Kidney epithelial cell (primary cell): Measurements from ENCODE around the gene MORF4L1. TPM values are rescaled to one million over a fixed set of nuclear protein-coding genes. Genes with fewer than 3 reads are reported as not detected.
"Not testable (repeated sequence)": the region's sequence is repeated elsewhere in the genome, so short reads cannot be mapped to it uniquely, and the experiment has no call there.

ENCODE experiments used
- DNase-seq: peaks from one replicate; pipeline ENCODE4 v3.0.0-alpha.2; 2010; ENCODE audit warnings: low read depth
- H3K27me3 ChIP-seq: 2 replicates; pipeline ENCODE4 v1.6.0; 2011; ENCODE audit warnings: low read length; ENCODE audit not compliant: control insufficient read depth, insufficient read depth
- H3K36me3 ChIP-seq: 2 replicates; pipeline ENCODE4 v1.5.1; 2011; ENCODE audit warnings: low read length; ENCODE audit not compliant: control insufficient read depth, insufficient read depth
- H3K4me3 ChIP-seq: 2 replicates; pipeline ENCODE4 v1.5.1; 2011; ENCODE audit warnings: low read depth, mild to moderate bottlenecking, control low read depth, low read length
- total RNA-seq: library from RNA; depleted of rRNA; stranded (reverse); fragments of >200 nt; gene quantifications from 2 replicates; pipeline ENCODE4 v1.2.3, GENCODE V29; 2015
- TF ChIP-seq, protein P1 (sequence below): IDR thresholded peaks from 2 replicates; pipeline ENCODE4 v1.5.1; 2011; ENCODE audit warnings: mild to moderate bottlenecking, moderate library complexity, low read length, control low read depth, inconsistent platforms; ENCODE audit not compliant: insufficient read depth, poor library complexity, severe bottlenecking

The MORF4L1 gene
- total RNA-seq, 1 donor from 2014 or later: 366 TPM

- Histone ChIP-seq H3K4me3 (peak overlapping the region; percentile 100), H3K27me3 (no peaks in the 10 kb centered on the region), H3K36me3 (no peaks in the 10 kb centered on the region)
- DNase-seq: peak; percentile 52
- TF ChIP-seq, protein P1, sequence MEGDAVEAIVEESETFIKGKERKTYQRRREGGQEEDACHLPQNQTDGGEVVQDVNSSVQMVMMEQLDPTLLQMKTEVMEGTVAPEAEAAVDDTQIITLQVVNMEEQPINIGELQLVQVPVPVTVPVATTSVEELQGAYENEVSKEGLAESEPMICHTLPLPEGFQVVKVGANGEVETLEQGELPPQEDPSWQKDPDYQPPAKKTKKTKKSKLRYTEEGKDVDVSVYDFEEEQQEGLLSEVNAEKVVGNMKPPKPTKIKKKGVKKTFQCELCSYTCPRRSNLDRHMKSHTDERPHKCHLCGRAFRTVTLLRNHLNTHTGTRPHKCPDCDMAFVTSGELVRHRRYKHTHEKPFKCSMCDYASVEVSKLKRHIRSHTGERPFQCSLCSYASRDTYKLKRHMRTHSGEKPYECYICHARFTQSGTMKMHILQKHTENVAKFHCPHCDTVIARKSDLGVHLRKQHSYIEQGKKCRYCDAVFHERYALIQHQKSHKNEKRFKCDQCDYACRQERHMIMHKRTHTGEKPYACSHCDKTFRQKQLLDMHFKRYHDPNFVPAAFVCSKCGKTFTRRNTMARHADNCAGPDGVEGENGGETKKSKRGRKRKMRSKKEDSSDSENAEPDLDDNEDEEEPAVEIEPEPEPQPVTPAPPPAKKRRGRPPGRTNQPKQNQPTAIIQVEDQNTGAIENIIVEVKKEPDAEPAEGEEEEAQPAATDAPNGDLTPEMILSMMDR: peak; percentile 45
These were observed 492 bp downstream of the MORF4L1 start for GRCh38 chr15:78872972-78873792.

DNA sequence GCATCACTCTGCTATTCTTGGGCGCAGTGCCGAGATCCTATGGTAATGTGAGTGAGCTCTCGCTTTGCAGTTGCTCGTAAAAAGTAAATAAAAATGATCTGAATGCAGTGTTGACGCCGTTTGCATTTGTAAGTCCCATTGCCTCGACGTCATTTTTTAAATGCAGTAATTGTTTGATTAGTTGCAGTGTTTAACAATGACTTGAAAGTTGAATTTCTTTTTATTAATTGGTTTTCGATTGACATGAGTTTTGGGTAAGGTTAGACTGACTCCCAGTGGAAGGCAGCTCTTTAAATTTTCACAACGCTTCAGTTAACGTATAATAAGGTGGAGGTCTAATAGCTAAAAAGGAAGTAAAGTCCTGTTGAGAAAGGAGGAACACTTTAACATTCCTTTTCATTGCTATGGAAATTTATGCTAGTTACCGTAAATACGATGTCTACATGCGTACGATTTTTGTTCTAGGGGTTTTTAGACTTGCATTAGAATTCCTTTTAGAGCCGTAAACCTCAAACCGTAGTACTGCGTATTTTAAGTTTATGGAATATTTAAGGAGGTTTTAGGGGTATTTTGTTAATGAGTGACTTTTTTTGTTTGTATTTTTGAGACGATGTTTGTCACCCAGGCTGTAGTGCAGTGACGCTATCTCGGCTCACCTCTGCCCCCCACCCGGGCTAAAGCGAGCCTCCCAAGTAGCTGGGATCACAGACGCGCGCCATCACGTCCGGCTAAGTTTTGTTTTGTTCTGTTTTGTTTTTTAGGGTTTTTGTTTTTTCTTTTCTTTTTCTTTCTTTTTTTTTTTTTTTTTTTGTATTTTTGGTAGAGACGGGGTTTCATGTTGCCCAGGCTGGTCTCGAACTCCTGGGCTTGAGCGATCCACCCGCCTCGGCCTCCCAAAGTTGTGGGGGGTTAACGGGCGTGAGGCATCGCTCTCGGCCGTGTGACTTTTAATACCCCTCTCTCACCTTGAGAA lies 1.4 kb downstream of the MORF4L1 start:
- Histone ChIP-seq H3K27me3 (no peaks in the 10 kb centered on the region), H3K4me3 (peak overlapping the region; percentile 100), H3K36me3 (no peaks in the 10 kb centered on the region)
- TF ChIP-seq, protein P1: no peak
- DNase-seq: no peak

DNA sequence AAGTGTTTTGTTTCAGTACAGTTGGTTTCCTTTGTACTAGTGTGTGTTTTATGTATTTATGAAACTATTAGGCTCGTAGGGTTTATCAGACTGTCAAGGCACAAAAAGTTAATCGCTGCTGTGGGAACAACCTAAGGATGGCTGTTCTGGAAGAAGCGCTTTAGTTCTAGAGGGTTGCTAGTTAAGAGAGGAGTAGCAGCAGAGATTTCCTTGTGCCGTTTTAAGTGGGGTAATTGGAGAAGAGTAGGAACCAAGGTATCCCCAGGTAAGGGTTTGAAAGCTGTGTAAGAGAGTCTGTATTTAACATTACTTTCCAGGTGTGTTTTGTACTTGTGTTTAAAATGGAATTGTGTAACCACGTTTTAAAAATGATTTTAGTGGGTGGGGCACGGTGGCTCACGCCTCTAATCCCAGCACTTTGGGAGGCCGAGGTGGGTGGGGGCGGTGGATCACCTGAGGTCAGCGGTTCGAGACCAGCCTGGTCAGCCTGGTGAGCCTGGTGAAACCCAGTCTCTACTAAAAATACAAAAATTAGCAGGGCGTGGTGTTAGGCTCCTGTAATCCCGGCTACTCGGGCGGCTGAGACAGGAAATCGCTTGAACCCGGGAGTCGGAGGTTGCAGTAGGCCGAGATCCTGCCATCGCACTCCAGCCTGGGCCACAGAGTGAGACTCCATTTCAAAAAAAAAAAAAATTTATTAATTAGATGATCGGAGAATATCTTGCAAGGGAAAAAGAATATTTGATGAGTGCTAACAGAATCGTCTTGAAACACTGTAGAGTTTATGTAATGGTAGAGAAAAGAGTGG lies 2.6 kb downstream of the MORF4L1 start:
- DNase-seq: no peak
- TF ChIP-seq, protein P1: no peak
- Histone ChIP-seq H3K36me3 (no peaks in the 10 kb centered on the region), H3K27me3 (no peaks in the 10 kb centered on the region), H3K4me3 (peak overlapping the region; percentile 100)

- not testable (repeated sequence) for DNase-seq, H3K27me3 ChIP-seq, H3K36me3 ChIP-seq, H3K4me3 ChIP-seq
These were observed 4.3 kb downstream of the MORF4L1 start for GRCh38 chr15:78876954-78877353.

DNA sequence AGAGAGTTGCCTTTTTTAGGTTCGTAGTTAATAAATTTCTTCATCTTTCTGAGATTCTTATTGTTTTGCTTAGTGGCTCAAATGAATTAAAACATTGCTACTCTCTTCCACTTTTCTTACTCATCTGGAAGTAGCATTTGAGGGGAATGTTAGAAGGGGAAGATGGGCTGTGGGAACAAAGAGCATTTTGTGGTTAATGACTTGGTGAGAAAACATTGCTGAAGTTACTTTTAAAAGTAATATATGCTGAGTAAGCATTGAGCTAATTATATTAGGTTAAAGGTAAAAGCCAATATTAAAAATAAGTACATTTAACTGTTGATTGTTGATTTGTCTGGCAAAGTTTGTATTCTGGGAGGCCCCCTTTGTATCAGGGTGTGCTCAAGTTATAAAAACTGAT lies 5.7 kb downstream of the MORF4L1 start:
- Histone ChIP-seq H3K27me3 (no peaks in the 10 kb centered on the region), H3K4me3 (no peak overlapping the region), H3K36me3 (no peaks in the 10 kb centered on the region)
- TF ChIP-seq, protein P1: no peak
- no peak for DNase-seq
